Osteocyte (in vitro differentiated cells): ENCODE measurements around the gene MOBP. TPM values are rescaled to one million over a fixed set of nuclear protein-coding genes. Genes with fewer than 3 reads are reported as not detected.

ENCODE experiments used
- DNase-seq: peaks from one replicate; pipeline ENCODE4 v3.0.0; 2021; ENCODE audit warnings: mixed read lengths; ENCODE audit not compliant: unreplicated experiment; ENCODE audit errors: extremely low spot score
- H3K27ac Mint-ChIP-seq: one replicate; pipeline ENCODE4 v1.8.0; 2021; ENCODE audit warnings: mild to moderate bottlenecking, mixed read lengths; ENCODE audit not compliant: unreplicated experiment
- H3K27me3 Mint-ChIP-seq: one replicate; pipeline ENCODE4 v1.8.0; 2021; ENCODE audit warnings: mixed read lengths; ENCODE audit not compliant: unreplicated experiment
- H3K36me3 Mint-ChIP-seq: one replicate; pipeline ENCODE4 v1.8.0; 2021; ENCODE audit warnings: mixed read lengths; ENCODE audit not compliant: unreplicated experiment
- H3K4me1 Mint-ChIP-seq: one replicate; pipeline ENCODE4 v1.8.0; 2021; ENCODE audit warnings: mixed read lengths; ENCODE audit not compliant: unreplicated experiment
- H3K4me3 Mint-ChIP-seq: one replicate; pipeline ENCODE4 v1.8.0; 2021; ENCODE audit warnings: mild to moderate bottlenecking, moderate library complexity, mixed read lengths; ENCODE audit not compliant: unreplicated experiment
- H3K9me3 Mint-ChIP-seq: one replicate; pipeline ENCODE4 v1.8.0; 2021; ENCODE audit warnings: mixed read lengths; ENCODE audit not compliant: unreplicated experiment
- total RNA-seq: library from RNA; stranded (reverse); gene quantifications from 2 replicates; pipeline ENCODE4 v1.2.1, GENCODE V29; 2021
- TF ChIP-seq, protein P1 (sequence below): fragments of 200-600 bp; sonication (generic); IDR thresholded peaks from 2 replicates; pipeline ENCODE4 v1.5.0; 2021; ENCODE audit warnings: antibody characterized with exemption, mild to moderate bottlenecking, moderate library complexity

MOBP gene
- total RNA-seq, 1 donor from 2014 or later: not detected

DNA sequence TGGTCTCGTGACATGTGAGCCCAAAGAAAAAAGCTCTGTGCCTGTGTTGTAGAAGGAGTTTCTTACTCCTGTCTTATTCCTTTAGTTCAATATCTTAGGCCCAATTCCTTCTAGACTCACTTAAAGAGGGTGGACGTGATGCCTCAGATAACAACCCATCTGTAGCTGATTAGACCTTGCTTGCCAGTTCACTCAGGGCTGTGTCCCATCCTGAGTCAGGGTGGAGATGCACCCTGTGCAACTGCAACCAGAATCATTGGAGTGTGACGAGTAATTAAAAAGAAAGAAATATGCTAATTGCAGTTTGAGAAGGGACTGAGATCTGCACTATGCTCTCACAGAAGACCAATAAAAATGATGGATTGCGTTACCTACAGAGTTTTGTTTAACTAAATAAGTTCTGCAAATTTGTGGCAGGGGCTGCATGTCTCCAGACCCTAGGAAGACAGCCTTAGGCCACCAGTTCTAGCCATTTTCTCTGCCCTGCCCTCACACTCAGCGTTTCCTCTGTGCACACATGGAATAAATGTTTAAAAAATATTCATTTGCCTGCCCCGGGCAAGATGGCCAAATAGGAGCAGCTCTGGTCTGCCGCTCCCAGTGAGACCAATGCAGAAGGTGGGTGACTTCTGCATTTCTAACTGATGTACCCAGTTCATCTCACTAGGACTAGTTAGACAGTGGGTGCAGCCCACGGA lies 83.0 kb downstream of the MOBP start:
- Mint-ChIP-seq H3K36me3 (no peaks in the 10 kb centered on the region), H3K4me3 (no peak overlapping the region), H3K27ac (no peak overlapping the region)

More for the DNA sequence above, 83.0 kb downstream of the MOBP start:
- no peak for DNase-seq
- TF ChIP-seq, protein P1, sequence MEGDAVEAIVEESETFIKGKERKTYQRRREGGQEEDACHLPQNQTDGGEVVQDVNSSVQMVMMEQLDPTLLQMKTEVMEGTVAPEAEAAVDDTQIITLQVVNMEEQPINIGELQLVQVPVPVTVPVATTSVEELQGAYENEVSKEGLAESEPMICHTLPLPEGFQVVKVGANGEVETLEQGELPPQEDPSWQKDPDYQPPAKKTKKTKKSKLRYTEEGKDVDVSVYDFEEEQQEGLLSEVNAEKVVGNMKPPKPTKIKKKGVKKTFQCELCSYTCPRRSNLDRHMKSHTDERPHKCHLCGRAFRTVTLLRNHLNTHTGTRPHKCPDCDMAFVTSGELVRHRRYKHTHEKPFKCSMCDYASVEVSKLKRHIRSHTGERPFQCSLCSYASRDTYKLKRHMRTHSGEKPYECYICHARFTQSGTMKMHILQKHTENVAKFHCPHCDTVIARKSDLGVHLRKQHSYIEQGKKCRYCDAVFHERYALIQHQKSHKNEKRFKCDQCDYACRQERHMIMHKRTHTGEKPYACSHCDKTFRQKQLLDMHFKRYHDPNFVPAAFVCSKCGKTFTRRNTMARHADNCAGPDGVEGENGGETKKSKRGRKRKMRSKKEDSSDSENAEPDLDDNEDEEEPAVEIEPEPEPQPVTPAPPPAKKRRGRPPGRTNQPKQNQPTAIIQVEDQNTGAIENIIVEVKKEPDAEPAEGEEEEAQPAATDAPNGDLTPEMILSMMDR: no peak
- H3K9me3 Mint-ChIP-seq: peaks cover 14% of the 10 kb centered on the region
- H3K4me1 Mint-ChIP-seq: no peaks in the 10 kb centered on the region
- H3K27me3 Mint-ChIP-seq: no peaks in the 10 kb centered on the region

Other genes with a start within 250 kb of the MOBP start
- gene CX3CR1, start 187.6 kb upstream of the MOBP start, total RNA-seq: not detected in 2 replicates
- not detected in 2 replicates for gene CCR8, start 138.0 kb upstream of the MOBP start, total RNA-seq
- gene SLC25A38, start 84.3 kb upstream of the MOBP start, total RNA-seq: 27.9 and 30.4 TPM in 2 replicates
- gene RPSA, start 61.0 kb upstream of the MOBP start, total RNA-seq: 991 and 1,002 TPM in 2 replicates